Suprapubic skin (tissue), 4 donors: ENCODE data around the gene TMC8. TPM values are rescaled to one million over a fixed set of nuclear protein-coding genes. Genes with fewer than 3 reads are reported as not detected.
"Not testable (repeated sequence)": the region's sequence is repeated elsewhere in the genome, so short reads cannot be mapped to it uniquely, and the experiment has no call there.

ENCODE experiments used
- DNase-seq, 2 donors: peaks; one replicate each; pipeline ENCODE4 v3.0.0-alpha.2; 2019; ENCODE audit warnings: low spot score in 2 of 2
- H3K27ac ChIP-seq: fragments of 200-600 bp; sonication (generic); one replicate; pipeline ENCODE4 v1.5.1; 2019
- H3K27me3 ChIP-seq: fragments of 200-600 bp; sonication (generic); one replicate; pipeline ENCODE4 v1.5.1; 2019
- H3K36me3 ChIP-seq: fragments of 200-600 bp; sonication (generic); one replicate; pipeline ENCODE4 v1.5.1; 2019
- H3K4me1 ChIP-seq: fragments of 200-600 bp; sonication (generic); one replicate; pipeline ENCODE4 v1.5.1; 2019
- H3K4me3 ChIP-seq: fragments of 200-600 bp; sonication (generic); one replicate; pipeline ENCODE4 v1.5.1; 2019; ENCODE audit warnings: mild to moderate bottlenecking
- H3K9me3 ChIP-seq: fragments of 200-600 bp; sonication (generic); one replicate; pipeline ENCODE4 v1.5.1; 2019
- EP300 ChIP-seq: sonication (generic); formaldehyde crosslinking; IDR thresholded peaks from one replicate; pipeline ENCODE4 v1.6.1; 2017; ENCODE audit warnings: antibody characterized with exemption
- POLR2A ChIP-seq, 2 donors: fragments of 450-650 bp; IDR thresholded peaks; one replicate each; pipeline ENCODE4 v1.6.1; 2017; ENCODE audit warnings: antibody characterized with exemption in 2 of 2, mild to moderate bottlenecking in 2 of 2, moderate library complexity in 2 of 2
- POLR2AphosphoS5 ChIP-seq, 3 donors: sonication (generic); formaldehyde crosslinking; IDR thresholded peaks; one replicate each; pipeline ENCODE4 v1.6.1; 2017; ENCODE audit warnings: antibody characterized with exemption in 3 of 3
- WGBS: methylation state at CpG from one replicate; pipeline ENCODE4 v1.1.5; 2018; 5-methylcytosine and 5-hydroxymethylcytosine counted together
- total RNA-seq, 4 donors: library from RNA; depleted of rRNA; stranded (reverse); fragments of >200 nt; gene quantifications; one replicate each; pipeline ENCODE4 v1.1.0, GENCODE V29; 2016
- TF ChIP-seq, protein P1 (sequence below), 2 donors: fragments of 200-600 bp in 1 of 2; fragments of 450-650 bp in 1 of 2; sonication (generic) in 1 of 2; IDR thresholded peaks; one replicate each; pipeline ENCODE4 v1.5.1; 2016 to 2019; ENCODE audit warnings: antibody characterized with exemption in 2 of 2, mild to moderate bottlenecking in 1 of 2, moderate library complexity in 1 of 2

Gene TMC8, protein sequence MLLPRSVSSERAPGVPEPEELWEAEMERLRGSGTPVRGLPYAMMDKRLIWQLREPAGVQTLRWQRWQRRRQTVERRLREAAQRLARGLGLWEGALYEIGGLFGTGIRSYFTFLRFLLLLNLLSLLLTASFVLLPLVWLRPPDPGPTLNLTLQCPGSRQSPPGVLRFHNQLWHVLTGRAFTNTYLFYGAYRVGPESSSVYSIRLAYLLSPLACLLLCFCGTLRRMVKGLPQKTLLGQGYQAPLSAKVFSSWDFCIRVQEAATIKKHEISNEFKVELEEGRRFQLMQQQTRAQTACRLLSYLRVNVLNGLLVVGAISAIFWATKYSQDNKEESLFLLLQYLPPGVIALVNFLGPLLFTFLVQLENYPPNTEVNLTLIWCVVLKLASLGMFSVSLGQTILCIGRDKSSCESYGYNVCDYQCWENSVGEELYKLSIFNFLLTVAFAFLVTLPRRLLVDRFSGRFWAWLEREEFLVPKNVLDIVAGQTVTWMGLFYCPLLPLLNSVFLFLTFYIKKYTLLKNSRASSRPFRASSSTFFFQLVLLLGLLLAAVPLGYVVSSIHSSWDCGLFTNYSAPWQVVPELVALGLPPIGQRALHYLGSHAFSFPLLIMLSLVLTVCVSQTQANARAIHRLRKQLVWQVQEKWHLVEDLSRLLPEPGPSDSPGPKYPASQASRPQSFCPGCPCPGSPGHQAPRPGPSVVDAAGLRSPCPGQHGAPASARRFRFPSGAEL
- total RNA-seq, result 1 to 10 TPM in 2 of 4 donors, under 1 TPM in 2; 0.36 to 6.4 (median 1.8) TPM

DNA sequence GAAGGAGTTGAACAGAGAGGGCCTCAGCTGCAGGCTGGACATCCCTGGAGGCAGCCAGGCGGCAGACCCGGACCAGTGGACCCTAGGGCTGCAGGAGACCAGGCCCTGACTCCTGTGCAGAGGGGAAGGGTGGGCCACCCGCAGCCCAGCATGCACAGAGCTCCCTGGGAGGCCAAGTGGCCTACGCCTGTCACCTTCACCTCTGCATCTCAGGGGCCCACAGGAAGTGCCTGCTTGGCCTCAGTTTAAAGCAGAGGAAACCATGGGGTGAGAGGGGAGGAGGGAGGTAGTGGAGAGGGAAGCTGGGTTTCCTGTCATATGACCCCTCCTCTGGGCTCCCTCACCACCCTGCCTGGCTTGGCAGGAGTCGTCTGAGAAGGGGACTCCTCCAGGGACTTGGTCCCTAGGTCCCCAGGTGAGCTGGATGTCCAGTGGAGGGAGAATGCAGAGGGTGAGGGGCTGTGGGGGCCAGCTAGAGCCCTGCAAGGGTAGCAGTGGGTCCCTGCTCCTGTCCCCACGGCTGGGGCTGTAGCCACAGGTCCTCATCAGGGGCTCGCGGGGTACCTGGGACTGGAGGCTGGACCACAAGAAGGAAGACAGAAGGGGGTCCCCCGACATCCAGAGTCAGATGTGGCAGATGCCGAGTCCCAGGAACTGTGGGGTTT, at the start of gene TMC8:
Gene TMC8 (plus strand): TSS at position 335 of the 665 bp plus-strand sequence. CDS start 818 bp downstream, outside the sequence.
- Histone ChIP-seq H3K9me3 (no peaks in the 10 kb centered on the region), H3K27me3 (no peaks in the 10 kb centered on the region), H3K27ac (peak within 1 kb of the TSS; percentile 55), H3K36me3 (peaks cover 2% of the 10 kb centered on the region), H3K4me3 (peak within 1 kb of the TSS; percentile 48), H3K4me1 (peaks cover 69% of the 10 kb centered on the region)
- TF ChIP-seq POLR2A (IDR thresholded peaks at IDR 0.05), result no peak
- no peak for TF ChIP-seq EP300
- TF ChIP-seq POLR2AphosphoS5 (IDR thresholded peaks at IDR 0.05), result no peak
- WGBS, result 76% methylated on average over 9 of the region's 10 CpGs
- DNase-seq, result peak; percentile 66 to 81

DNA sequence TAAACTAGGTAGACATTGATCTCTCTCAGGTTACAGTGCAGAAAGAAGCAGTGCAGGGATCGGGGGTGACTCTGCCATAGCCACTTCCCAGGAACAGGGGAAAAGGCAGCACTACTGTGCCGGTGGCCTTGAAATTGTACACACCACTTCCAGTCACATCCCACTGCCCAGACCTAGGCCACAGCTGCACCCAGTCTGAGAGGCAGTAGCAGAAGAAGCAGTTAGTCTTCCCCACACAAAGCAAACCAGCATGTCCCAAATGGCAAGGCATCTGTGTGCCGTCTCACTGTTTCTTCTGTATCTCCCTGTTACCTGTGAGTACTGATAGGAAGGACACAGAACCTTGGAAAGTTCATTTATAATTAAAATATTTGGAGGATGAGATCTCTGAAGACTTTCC, 49.0 kb upstream of the TMC8 start:
- peaks cover 82% of the 10 kb centered on the region for H3K36me3 ChIP-seq
- no peak for TF ChIP-seq POLR2AphosphoS5 (IDR thresholded peaks at IDR 0.05)
- TF ChIP-seq POLR2A (IDR thresholded peaks at IDR 0.05), result no peak
- TF ChIP-seq, protein P1, sequence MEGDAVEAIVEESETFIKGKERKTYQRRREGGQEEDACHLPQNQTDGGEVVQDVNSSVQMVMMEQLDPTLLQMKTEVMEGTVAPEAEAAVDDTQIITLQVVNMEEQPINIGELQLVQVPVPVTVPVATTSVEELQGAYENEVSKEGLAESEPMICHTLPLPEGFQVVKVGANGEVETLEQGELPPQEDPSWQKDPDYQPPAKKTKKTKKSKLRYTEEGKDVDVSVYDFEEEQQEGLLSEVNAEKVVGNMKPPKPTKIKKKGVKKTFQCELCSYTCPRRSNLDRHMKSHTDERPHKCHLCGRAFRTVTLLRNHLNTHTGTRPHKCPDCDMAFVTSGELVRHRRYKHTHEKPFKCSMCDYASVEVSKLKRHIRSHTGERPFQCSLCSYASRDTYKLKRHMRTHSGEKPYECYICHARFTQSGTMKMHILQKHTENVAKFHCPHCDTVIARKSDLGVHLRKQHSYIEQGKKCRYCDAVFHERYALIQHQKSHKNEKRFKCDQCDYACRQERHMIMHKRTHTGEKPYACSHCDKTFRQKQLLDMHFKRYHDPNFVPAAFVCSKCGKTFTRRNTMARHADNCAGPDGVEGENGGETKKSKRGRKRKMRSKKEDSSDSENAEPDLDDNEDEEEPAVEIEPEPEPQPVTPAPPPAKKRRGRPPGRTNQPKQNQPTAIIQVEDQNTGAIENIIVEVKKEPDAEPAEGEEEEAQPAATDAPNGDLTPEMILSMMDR (IDR thresholded peaks at IDR 0.05), result no peak
- no peak for TF ChIP-seq EP300

DNA sequence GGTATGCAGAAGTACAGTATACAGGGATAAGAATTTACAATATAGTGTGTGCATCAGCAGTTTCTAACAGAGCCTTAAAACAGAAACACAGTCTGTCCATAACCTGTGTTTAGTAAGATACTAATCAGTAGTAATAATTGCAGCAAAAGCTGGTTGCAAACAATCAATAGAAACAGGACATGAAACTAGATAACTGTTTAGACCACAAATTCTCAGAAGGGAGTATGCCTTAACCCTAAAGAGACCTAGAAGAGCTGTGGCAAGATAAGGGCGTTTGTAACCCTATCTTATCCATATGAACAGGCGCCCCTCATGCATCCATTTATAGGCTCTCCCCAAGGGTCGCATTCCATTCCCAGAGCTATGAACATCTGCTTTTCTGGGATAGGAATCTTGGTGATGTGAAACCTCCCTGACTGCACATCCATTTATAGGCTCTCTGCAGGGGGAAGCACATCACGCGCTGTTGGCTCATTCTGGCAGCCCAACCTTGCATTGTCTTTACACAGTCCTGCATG, 48.2 kb upstream of the TMC8 start:
- H3K27me3 ChIP-seq, H3K4me1 ChIP-seq, H3K4me3 ChIP-seq, DNase-seq, H3K27ac ChIP-seq, H3K9me3 ChIP-seq: not testable (repeated sequence)
- 86% methylated on average over 5 of the region's 5 CpGs for WGBS
- peaks cover 82% of the 10 kb centered on the region for H3K36me3 ChIP-seq

More for the DNA sequence above, 49.0 kb upstream of the TMC8 start:
- 98% methylated on average over 3 of the region's 3 CpGs for WGBS
- Histone ChIP-seq H3K27ac (no peak overlapping the region), H3K27me3 (no peaks in the 10 kb centered on the region), H3K4me3 (no peak overlapping the region), H3K4me1 (no peaks in the 10 kb centered on the region), H3K9me3 (no peaks in the 10 kb centered on the region)
- DNase-seq, result no peak

DNA sequence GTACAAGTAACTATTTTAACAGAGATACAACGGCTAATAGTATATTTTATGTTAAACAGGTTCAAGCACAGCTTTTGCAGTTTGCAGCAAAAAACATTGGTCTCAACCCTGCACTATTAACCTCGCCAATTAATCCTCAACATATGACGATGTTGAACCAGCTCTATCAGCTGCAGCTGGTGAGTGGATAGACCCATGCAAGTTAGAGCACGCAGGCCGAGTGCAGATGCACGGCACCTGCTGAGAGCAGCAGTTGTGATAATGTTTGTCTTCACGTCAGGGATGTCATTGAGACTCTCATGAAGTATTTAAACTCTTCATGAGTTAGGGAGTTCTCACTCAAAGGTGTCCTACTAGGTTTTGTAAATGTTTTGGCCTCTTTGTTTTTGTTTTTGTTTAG, 47.6 kb upstream of the TMC8 start:
- TF ChIP-seq POLR2A (IDR thresholded peaks at IDR 0.05) (no peak), POLR2AphosphoS5 (IDR thresholded peaks at IDR 0.05) (no peak), EP300 (no peak)
- TF ChIP-seq, protein P1 (IDR thresholded peaks at IDR 0.05), result no peak
- Histone ChIP-seq H3K27ac (no peak overlapping the region), H3K27me3 (no peaks in the 10 kb centered on the region), H3K4me1 (no peaks in the 10 kb centered on the region), H3K36me3 (peaks cover 82% of the 10 kb centered on the region), H3K4me3 (no peak overlapping the region), H3K9me3 (no peaks in the 10 kb centered on the region)
- WGBS, result 55% methylated on average over 7 of the region's 7 CpGs
- no peak for DNase-seq

DNA sequence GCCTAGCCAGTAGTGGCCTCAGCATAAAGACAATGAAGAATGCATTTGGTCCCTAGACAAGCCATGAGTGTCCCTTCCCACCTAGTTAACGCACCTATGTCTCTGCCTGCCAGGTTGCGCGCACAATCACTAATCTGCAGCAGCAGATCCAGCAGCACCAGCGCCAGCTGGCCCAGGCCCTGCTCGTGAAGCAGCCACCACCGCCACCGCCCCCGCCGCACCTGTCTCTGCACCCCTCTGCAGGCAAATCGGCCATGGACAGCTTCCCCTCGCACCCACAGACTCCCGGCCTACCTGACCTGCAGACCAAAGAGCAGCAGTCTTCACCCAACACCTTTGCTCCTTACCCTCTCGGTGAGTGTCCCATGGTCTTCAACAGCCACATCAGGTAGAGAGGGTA, 43.8 kb upstream of the TMC8 start:
- 96% methylated on average over 13 of the region's 13 CpGs for WGBS
- no peak for DNase-seq
- TF ChIP-seq POLR2AphosphoS5 (IDR thresholded peaks at IDR 0.05) (no peak), EP300 (no peak), POLR2A (IDR thresholded peaks at IDR 0.05) (no peak)
- TF ChIP-seq, protein P1 (IDR thresholded peaks at IDR 0.05), result no peak

More for the DNA sequence above, 43.8 kb upstream of the TMC8 start:
- Histone ChIP-seq H3K36me3 (peaks cover 78% of the 10 kb centered on the region), H3K27me3 (no peaks in the 10 kb centered on the region), H3K4me3 (no peak overlapping the region), H3K4me1 (no peaks in the 10 kb centered on the region), H3K9me3 (no peaks in the 10 kb centered on the region), H3K27ac (no peak overlapping the region)
